MCF 10A (cell line): ENCODE results near the gene TAF5. TPM values are rescaled to one million over a fixed set of nuclear protein-coding genes. Genes with fewer than 3 reads are reported as not detected.

Source experiments
- BruUV-seq: library from RNA; stranded (reverse); fragments of 400-500 nt; replicated peaks from 2 replicates; lab custom pipeline; 2021; lab: Mats Ljungman, UMichigan
- CTCF ChIA-PET: fragments of 300-600 bp; sonication (Branson Sonifier 250); formaldehyde crosslinking; extraction: SDS; loops from one replicate; lab custom pipeline; 2021; ENCODE audit warnings: antibody characterized with exemption, inconsistent platforms; lab: Yijun Ruan, JAX
- POLR2A ChIA-PET: fragments of 300-600, 350-650 bp; sonication (Branson Sonifier 250); formaldehyde crosslinking; extraction: SDS; loops from one replicate; lab custom pipeline; 2020; ENCODE audit warnings: antibody characterized with exemption, inconsistent platforms; lab: Yijun Ruan, JAX
- DNase-seq: peaks from one replicate; pipeline ENCODE4 v3.0.0-alpha.2; 2018; ENCODE audit not compliant: unreplicated experiment
- H3K27ac Mint-ChIP-seq: one replicate; pipeline ENCODE4 v1.8.0; 2022; ENCODE audit warnings: mild to moderate bottlenecking, low read depth, mixed read lengths; ENCODE audit not compliant: unreplicated experiment
- H3K27me3 Mint-ChIP-seq: one replicate; pipeline ENCODE4 v1.8.0; 2022; ENCODE audit warnings: mixed read lengths; ENCODE audit not compliant: insufficient read depth, unreplicated experiment
- H3K36me3 Mint-ChIP-seq: one replicate; pipeline ENCODE4 v1.8.0; 2022; ENCODE audit warnings: mild to moderate bottlenecking, moderate library complexity, mixed read lengths; ENCODE audit not compliant: insufficient read depth, unreplicated experiment
- H3K4me1 Mint-ChIP-seq: one replicate; pipeline ENCODE4 v1.8.0; 2022; ENCODE audit warnings: mixed read lengths; ENCODE audit not compliant: insufficient read depth, unreplicated experiment
- H3K4me3 Mint-ChIP-seq: one replicate; pipeline ENCODE4 v1.8.0; 2022; ENCODE audit warnings: mild to moderate bottlenecking, moderate library complexity, mixed read lengths; ENCODE audit not compliant: unreplicated experiment
- H3K9me3 Mint-ChIP-seq: one replicate; pipeline ENCODE4 v1.8.0; 2022; ENCODE audit warnings: mixed read lengths; ENCODE audit not compliant: unreplicated experiment
- intact Hi-C: fragments of 100-400 bp; cut with micrococcal nuclease; formaldehyde crosslinking; loops from 2 replicates; pipeline ENCODE4 v1.14.1; 2022
- total RNA-seq: library from RNA; stranded (reverse); gene quantifications from 2 replicates; pipeline ENCODE4 v1.2.3, GENCODE V29; 2022
- TF ChIP-seq, protein P1 (sequence below): fragments of 200-600 bp; IDR thresholded peaks from one replicate; pipeline ENCODE4 v1.8.0; 2022; ENCODE audit warnings: antibody characterized with exemption, mild to moderate bottlenecking; ENCODE audit not compliant: unreplicated experiment

Gene TAF5
- total RNA-seq, 1 experiment from 2014 or later, result 3.1 TPM

DNA sequence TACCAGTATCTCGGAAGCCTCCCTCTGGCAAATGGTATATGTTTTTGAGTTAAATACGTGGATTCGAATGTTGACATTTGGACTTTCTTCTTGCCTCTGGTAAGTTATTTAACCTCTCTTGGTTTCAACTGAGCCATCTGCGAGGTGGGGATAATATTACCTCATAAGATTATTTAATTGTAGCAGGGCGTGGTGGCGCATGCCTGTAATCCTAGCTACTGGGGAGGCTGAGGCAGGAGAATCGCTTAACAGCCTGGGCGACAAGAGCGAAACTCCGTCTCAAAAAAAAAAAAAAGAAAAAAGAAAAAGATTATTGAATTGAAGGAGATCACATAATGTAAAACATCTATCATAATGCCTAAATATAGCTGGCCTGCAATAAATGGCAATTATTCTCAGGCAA is 396 bp upstream of the TAF5 start:
- Mint-ChIP-seq H3K27ac (peak overlapping the region; percentile 93), H3K9me3 (no peaks in the 10 kb centered on the region), H3K4me3 (peak overlapping the region; percentile 85), H3K4me1 (no peaks in the 10 kb centered on the region), H3K27me3 (no peaks in the 10 kb centered on the region), H3K36me3 (no peaks in the 10 kb centered on the region)
- ChIA-PET CTCF (interaction anchor here (0.6 to 1.1 kb wide), 3 partner anchors 26 to 99 kb away, joined by 3 to 5 read pairs (median 4); no protein-coding TSS in a partner anchor), POLR2A (interaction anchor here (0.6 to 2.9 kb wide), 12 partner anchors 8 to 722 kb away, joined by 3 to 62 read pairs (median 5); partner anchors contain the start of genes ATP5MK, CALHM3, PCGF6 and PDCD11)
- intact Hi-C loops, result no loop called here
- no peak for DNase-seq
- TF ChIP-seq, protein P1, sequence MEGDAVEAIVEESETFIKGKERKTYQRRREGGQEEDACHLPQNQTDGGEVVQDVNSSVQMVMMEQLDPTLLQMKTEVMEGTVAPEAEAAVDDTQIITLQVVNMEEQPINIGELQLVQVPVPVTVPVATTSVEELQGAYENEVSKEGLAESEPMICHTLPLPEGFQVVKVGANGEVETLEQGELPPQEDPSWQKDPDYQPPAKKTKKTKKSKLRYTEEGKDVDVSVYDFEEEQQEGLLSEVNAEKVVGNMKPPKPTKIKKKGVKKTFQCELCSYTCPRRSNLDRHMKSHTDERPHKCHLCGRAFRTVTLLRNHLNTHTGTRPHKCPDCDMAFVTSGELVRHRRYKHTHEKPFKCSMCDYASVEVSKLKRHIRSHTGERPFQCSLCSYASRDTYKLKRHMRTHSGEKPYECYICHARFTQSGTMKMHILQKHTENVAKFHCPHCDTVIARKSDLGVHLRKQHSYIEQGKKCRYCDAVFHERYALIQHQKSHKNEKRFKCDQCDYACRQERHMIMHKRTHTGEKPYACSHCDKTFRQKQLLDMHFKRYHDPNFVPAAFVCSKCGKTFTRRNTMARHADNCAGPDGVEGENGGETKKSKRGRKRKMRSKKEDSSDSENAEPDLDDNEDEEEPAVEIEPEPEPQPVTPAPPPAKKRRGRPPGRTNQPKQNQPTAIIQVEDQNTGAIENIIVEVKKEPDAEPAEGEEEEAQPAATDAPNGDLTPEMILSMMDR, result no peak
- BruUV-seq, result TSS peak; percentile 99

DNA sequence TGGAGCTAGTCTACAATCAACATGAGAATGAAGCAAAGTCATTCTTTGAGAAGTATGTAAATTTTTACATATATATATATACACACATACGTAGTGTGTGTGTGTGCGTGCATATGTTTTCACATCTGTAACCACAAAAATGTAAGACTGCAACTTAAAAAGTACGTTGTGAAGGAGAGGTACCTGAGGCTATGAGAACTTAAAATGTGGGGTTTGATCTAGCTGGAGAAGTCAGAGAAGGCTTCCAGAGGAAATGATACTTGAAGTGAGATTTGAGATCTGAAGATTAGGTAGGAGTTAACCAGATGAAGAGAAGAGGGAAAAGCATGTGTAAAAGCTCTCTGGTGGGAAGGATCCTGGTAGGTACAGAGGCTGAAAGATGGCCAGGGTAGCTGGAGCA is 5.8 kb downstream of the TAF5 start:
- H3K4me1 Mint-ChIP-seq, result no peaks in the 10 kb centered on the region
- intact Hi-C loops, result no loop called here
- no peak overlapping the region for H3K27ac Mint-ChIP-seq
- no TSS peak for BruUV-seq
- TF ChIP-seq, protein P1, result no peak
- POLR2A ChIA-PET, result interaction anchor here (1.7 kb wide), 1 partner anchor 21 kb away, joined by 4 read pairs; no protein-coding TSS in a partner anchor
- H3K27me3 Mint-ChIP-seq, result no peaks in the 10 kb centered on the region
- H3K36me3 Mint-ChIP-seq, result peaks cover 35% of the 10 kb centered on the region
- DNase-seq, result no peak
- no peak overlapping the region for H3K4me3 Mint-ChIP-seq
- CTCF ChIA-PET, result interaction anchor here (1.4 kb wide), 1 partner anchor 112 kb away, joined by 3 read pairs; no protein-coding TSS in a partner anchor
- no peaks in the 10 kb centered on the region for H3K9me3 Mint-ChIP-seq

DNA sequence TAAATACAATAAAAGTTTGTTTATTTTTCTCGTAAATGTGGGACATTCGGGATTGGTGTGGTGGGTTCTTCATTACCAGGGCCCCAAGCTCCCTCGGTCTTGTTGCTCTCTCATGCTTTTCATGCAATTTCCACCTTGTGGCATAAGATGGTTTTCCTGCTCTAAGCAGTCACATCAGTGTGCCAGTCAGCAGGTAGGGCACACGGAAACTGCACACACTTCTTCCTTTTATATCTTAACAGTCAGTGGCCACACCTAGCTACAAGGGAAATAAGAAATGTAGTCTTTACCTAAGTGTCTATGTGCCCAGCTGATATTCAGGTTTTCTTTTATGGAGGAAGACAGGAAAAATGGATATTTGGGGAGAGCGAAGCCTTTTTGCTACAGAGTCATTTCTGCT is 6.5 kb downstream of the TAF5 start:
- Mint-ChIP-seq H3K4me3 (no peak overlapping the region), H3K9me3 (no peaks in the 10 kb centered on the region), H3K36me3 (peaks cover 39% of the 10 kb centered on the region), H3K27me3 (no peaks in the 10 kb centered on the region), H3K27ac (no peak overlapping the region), H3K4me1 (no peaks in the 10 kb centered on the region)
- no TSS peak for BruUV-seq
- ChIA-PET POLR2A (interaction anchor here (1.7 kb wide), 1 partner anchor 20 kb away, joined by 4 read pairs; no protein-coding TSS in a partner anchor), CTCF (interaction anchor here (1.4 kb wide), 1 partner anchor 111 kb away, joined by 3 read pairs; no protein-coding TSS in a partner anchor)
- TF ChIP-seq, protein P1, result no peak
- DNase-seq, result no peak
- intact Hi-C loops, result no loop called here

DNA sequence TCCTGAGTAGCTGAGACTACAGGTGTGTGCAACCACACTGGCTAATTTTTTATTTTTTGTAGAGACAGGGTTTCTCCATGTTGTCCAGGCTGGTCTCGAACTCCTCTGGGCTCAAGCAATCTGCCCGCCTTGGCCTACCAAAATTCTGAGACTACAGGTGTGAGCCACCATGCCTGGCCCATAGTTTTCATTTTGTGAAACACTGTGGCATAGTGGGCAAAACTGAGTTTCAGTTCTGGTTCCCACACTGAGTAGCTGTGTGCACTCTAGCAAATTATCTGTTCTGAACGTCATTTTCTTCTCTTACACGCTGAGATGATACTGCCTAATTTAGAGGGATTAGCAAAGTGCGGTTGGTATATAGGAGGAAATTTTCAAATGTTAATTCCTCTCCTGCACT is 15.0 kb downstream of the TAF5 start:
- POLR2A ChIA-PET, result interaction anchor here (1.3 to 1.5 kb wide), 2 partner anchors 13 to 15 kb away, joined by 4 to 7 read pairs; partner anchors contain the start of gene TAF5
- CTCF ChIA-PET, result no interaction called here
- no peaks in the 10 kb centered on the region for H3K27me3 Mint-ChIP-seq
- no peak overlapping the region for H3K4me3 Mint-ChIP-seq
- TF ChIP-seq, protein P1, result no peak
- DNase-seq, result no peak
- peaks cover 86% of the 10 kb centered on the region for H3K36me3 Mint-ChIP-seq
- no TSS peak for BruUV-seq
- no peaks in the 10 kb centered on the region for H3K9me3 Mint-ChIP-seq
- H3K27ac Mint-ChIP-seq, result no peak overlapping the region
- intact Hi-C loops, result no loop called here
- H3K4me1 Mint-ChIP-seq, result no peaks in the 10 kb centered on the region
